Activated naive CD4-positive, alpha-beta T cell treated with anti-CD3 and anti-CD28 coated beads, Interleukin-2, amount 10 ng/mL, durations not matched to agents 7 days and 5 days (primary cell): ENCODE results near the gene EMX1.

Source experiments
- CTCF ChIA-PET: fragments of 350-600 bp; sonication (Branson Sonifier 250); formaldehyde crosslinking; loops from one replicate; lab custom pipeline; 2021; ENCODE audit warnings: antibody characterized with exemption; lab: Charles Lee
- DNase-seq: peaks from one replicate; pipeline ENCODE4 v3.0.0-alpha.2; 2020
- H3K27ac Mint-ChIP-seq: one replicate; pipeline ENCODE4 v1.8.0; 2021; ENCODE audit warnings: mild to moderate bottlenecking, moderate library complexity, mixed read lengths
- H3K27me3 Mint-ChIP-seq: one replicate; pipeline ENCODE4 v1.8.0; 2021; ENCODE audit warnings: mild to moderate bottlenecking, mixed read lengths
- H3K36me3 Mint-ChIP-seq: one replicate; pipeline ENCODE4 v1.8.0; 2021; ENCODE audit warnings: mixed read lengths
- H3K4me1 Mint-ChIP-seq: one replicate; pipeline ENCODE4 v1.8.0; 2021; ENCODE audit warnings: mixed read lengths
- H3K4me3 Mint-ChIP-seq: one replicate; pipeline ENCODE4 v1.8.0; 2021; ENCODE audit warnings: mild to moderate bottlenecking, moderate library complexity, mixed read lengths
- H3K9me3 Mint-ChIP-seq: one replicate; pipeline ENCODE4 v1.8.0; 2021; ENCODE audit warnings: mixed read lengths

Gene EMX1

DNA sequence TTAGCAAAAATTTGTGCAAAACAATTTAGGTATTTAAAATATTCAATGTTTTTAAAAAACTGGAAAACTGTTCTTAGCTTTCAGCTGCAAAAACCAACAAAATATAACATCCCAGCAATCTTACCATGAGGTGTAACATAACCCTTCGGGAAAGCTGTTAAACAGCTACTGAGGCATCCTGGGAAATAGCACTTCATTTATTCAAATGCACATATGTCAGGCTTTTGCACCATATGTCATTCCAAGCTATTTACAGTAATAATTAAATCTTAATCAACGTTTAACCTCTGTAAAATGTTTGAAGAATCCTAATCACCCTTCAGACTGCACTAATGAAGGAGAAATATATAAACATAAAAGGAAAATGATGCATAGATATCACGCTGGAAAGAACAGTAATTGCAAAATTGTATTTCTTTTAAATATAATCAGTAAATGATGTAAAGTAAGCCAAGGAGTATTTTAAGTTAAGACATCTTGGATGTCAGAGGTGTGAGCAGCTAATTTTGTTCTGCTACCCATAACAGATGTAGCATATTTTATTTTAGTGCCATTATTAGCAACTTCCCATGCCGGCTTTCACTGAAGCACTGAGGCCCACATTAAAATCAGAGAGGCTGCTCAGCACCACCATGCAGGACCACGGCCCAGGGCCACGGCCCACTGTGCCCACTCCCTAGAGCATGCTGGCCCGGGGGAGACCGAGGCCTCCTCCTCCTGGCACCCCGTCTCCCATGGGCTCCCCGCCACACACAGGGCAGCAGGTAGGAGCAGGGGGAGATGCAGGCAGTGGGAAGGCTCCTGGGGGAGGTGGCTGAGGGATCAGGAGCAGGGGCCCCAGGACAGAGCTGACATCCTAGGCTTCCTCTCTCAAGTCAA is 30.9 kb downstream of the EMX1 start:
- no peak overlapping the region for H3K27ac Mint-ChIP-seq
- no peaks in the 10 kb centered on the region for H3K9me3 Mint-ChIP-seq
- H3K4me1 Mint-ChIP-seq = peaks cover 10% of the 10 kb centered on the region
- H3K27me3 Mint-ChIP-seq = peaks cover 17% of the 10 kb centered on the region
- no peaks in the 10 kb centered on the region for H3K36me3 Mint-ChIP-seq
- no peak for DNase-seq
- CTCF ChIA-PET = interaction anchor here (2.1 kb wide), 1 partner anchor 55 kb away, joined by 6 read pairs; no protein-coding TSS in a partner anchor
- no peak overlapping the region for H3K4me3 Mint-ChIP-seq

DNA sequence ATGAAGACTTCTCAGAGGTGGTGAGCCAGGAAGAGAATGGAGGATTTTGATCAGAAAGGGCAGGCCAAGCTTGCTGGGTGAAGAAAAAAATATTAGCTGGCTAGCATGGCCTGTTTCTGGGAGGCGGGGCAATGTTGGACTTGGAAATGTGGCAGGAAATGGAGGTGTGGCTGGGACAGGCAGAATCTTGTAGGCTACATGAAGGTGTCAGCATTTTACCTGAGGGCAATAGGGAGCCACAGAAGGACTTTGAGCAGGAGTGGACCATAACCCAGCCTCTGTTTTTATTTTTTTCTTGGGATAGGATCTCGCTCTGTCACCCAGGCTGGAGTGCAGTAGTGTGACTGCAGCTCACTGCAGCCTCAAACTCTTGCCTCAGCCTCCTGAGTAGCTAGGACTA is 31.7 kb downstream of the EMX1 start:
- no peak overlapping the region for H3K4me3 Mint-ChIP-seq
- no peak for DNase-seq
- no peaks in the 10 kb centered on the region for H3K36me3 Mint-ChIP-seq
- no peaks in the 10 kb centered on the region for H3K9me3 Mint-ChIP-seq
- CTCF ChIA-PET = interaction anchor here (1.5 kb wide), 1 partner anchor 25 kb away, joined by 4 read pairs; no protein-coding TSS in a partner anchor
- H3K4me1 Mint-ChIP-seq = peaks cover 19% of the 10 kb centered on the region
- no peak overlapping the region for H3K27ac Mint-ChIP-seq
- peaks cover 17% of the 10 kb centered on the region for H3K27me3 Mint-ChIP-seq

DNA sequence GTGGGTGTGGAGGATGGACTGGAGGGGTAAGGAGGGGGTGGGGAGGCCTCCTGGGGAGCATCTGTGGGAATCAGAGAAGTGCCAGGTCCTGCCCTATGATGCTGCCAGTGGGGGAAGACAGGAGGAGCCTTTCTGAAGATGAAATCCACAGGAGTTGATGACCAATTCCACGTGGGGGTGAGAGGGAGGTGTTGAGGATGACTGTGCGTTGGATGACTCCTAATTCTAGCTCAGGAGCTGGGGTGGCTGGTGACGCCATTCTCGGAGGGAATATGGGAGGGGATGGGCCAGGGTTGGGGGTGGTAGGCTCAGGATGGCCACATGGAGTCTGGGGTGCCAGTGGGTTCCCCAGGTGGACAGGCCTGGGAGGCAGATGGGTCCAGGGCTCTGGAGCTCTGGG is 32.3 kb downstream of the EMX1 start:
- CTCF ChIA-PET = interaction anchor here (1.5 kb wide), 1 partner anchor 25 kb away, joined by 4 read pairs; no protein-coding TSS in a partner anchor
- H3K27ac Mint-ChIP-seq = no peak overlapping the region
- H3K9me3 Mint-ChIP-seq = no peaks in the 10 kb centered on the region
- no peak overlapping the region for H3K4me3 Mint-ChIP-seq
- peaks cover 25% of the 10 kb centered on the region for H3K4me1 Mint-ChIP-seq
- no peak for DNase-seq
- H3K27me3 Mint-ChIP-seq = peaks cover 17% of the 10 kb centered on the region
- no peaks in the 10 kb centered on the region for H3K36me3 Mint-ChIP-seq

DNA sequence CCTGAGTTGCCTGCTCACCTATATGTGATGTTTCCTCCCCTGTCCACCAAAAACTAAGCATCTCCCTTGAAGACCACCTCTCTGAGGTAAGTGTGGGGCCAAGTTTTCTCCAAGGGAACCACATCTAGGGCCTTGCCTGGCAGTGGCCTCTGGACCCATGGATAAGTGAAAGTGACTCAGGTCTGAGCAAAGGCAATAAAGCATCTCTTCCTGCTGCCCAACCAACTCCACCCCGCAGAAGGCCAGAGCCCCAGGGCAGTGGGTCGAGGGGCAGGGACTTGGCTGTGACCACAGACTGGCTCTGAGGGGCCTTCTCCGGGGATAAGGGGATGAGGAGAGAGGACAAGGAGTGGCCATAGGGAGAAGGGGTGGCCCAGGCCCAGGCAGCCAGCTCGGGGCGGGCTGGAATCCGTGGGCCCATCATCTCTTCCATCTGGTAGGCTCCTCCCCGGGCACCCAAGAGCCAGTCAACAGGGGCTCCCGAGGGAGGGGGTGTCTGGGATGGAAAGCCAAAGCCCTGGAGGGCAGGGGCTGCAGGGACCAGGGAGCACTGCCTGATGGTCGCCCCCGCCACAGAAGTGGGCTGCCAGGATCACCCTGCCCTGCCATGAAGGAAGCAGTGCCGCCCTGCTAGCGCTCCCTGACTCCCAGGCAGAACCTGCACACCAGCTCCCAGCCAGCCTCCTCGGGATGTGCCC is 33.4 kb downstream of the EMX1 start:
- no peaks in the 10 kb centered on the region for H3K36me3 Mint-ChIP-seq
- H3K27ac Mint-ChIP-seq = no peak overlapping the region
- no peak overlapping the region for H3K4me3 Mint-ChIP-seq
- peaks cover 17% of the 10 kb centered on the region for H3K27me3 Mint-ChIP-seq
- CTCF ChIA-PET = no interaction called here
- H3K4me1 Mint-ChIP-seq = peaks cover 32% of the 10 kb centered on the region
- H3K9me3 Mint-ChIP-seq = no peaks in the 10 kb centered on the region
- DNase-seq = no peak

DNA sequence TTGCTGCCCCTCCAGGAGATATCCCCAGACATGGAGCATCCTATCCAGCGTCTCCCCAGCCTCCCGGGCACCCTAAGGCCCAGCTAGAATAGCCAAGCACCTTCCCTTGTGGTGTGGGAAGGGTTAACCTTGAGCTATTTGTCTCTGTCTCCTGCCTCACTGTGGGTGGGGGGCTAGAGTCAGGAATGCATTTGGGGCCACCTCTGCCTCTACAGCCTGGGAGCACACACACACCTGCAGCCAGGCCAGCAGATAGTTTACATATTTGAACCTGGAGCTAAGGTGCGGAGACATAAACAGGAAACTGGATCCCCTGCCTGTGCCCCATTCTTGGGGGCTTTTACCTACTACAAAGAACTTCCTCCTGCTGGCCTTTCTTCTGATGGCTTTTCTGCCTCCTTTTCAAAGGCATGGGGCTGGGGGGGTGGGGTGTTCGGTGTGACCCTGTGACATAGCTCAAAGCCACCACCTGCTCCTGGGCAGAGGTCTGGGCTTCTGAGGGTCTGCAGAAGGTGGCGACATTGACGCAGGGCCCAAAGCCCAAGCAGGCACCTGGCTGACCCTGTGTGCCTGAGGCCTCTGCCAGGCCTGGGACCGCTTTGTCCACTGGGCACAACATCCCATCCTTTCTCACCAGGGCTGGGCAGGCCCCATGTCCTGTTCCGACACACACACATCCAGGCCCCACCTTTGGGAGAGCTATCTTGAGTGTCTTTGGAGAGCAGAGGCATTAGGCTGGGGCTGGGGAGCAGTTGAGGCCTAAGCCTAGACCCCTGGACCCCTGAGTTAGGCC is 34.2 kb downstream of the EMX1 start:
- peaks cover 17% of the 10 kb centered on the region for H3K27me3 Mint-ChIP-seq
- DNase-seq = no peak
- no peak overlapping the region for H3K27ac Mint-ChIP-seq
- H3K36me3 Mint-ChIP-seq = no peaks in the 10 kb centered on the region
- CTCF ChIA-PET = interaction anchor here (4.3 kb wide), 1 partner anchor 59 kb away, joined by 20 read pairs; no protein-coding TSS in a partner anchor
- H3K9me3 Mint-ChIP-seq = no peaks in the 10 kb centered on the region
- H3K4me3 Mint-ChIP-seq = no peak overlapping the region
- peaks cover 32% of the 10 kb centered on the region for H3K4me1 Mint-ChIP-seq

DNA sequence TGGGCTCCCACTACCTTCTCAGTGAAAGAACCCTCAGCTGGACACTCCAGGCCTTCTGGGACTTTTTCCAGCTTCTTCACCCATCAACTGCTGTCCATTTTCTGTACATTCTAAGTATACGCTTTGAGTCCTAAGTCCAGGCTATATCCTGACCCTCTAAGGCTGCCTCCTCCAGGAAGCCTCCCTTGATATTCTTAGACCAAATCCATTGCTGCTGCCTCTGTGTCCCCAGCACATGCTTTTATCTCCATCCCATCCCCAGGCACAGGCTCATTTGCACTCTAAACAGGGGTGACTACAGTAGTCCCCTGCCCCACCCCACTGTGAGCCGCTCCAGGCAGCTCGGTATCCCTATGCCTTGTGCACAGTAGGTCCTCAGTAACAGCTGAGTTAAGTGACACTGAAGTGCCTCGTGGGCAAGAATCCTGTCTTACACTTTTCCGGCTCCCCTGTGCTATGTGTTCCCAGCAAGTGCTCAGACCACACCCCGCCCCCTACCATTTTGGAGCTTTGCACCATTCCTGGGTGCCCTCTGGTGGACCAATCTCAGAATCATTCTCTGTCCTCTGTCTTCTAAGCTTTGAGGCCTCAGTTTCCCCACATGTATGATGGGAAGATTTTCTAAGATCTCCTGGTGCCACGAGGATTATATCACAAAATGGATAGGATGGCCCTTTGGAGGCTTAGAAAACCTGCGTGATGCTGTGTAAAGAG is 34.9 kb downstream of the EMX1 start:
- CTCF ChIA-PET = interaction anchor here (1.2 to 4.3 kb wide), 2 partner anchors 57 to 59 kb away, joined by 3 to 20 read pairs; no protein-coding TSS in a partner anchor
- H3K4me3 Mint-ChIP-seq = no peak overlapping the region
- no peaks in the 10 kb centered on the region for H3K9me3 Mint-ChIP-seq
- H3K27me3 Mint-ChIP-seq = peaks cover 12% of the 10 kb centered on the region
- H3K4me1 Mint-ChIP-seq = peaks cover 35% of the 10 kb centered on the region
- no peak for DNase-seq
- H3K27ac Mint-ChIP-seq = no peak overlapping the region
- no peaks in the 10 kb centered on the region for H3K36me3 Mint-ChIP-seq

DNA sequence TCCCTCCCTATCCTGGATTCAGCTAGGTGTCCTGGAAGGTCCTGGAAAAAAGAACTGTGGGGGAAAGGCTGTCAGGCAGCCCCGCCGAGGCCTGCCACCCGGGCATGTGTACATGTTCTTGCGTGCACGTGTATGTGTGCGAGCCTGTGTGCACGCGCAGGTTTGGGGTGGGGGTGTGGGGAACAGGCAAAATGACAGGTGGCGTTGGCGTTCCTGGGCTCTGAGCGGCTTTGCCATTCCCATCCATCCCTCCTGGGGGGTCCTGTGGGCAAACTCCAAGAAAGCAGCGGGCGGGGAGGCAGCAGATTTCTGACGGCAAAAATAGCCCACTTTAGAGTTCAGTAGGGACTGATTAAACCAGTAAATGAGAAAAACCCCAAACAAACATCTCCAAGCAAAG is 35.6 kb downstream of the EMX1 start:
- H3K4me3 Mint-ChIP-seq = peak overlapping the region; percentile 81
- no peaks in the 10 kb centered on the region for H3K9me3 Mint-ChIP-seq
- DNase-seq = no peak
- CTCF ChIA-PET = interaction anchor here (1.2 to 4.3 kb wide), 3 partner anchors 17 to 60 kb away, joined by 3 to 20 read pairs (median 3); no protein-coding TSS in a partner anchor
- H3K36me3 Mint-ChIP-seq = peaks cover 1% of the 10 kb centered on the region
- peaks cover 36% of the 10 kb centered on the region for H3K4me1 Mint-ChIP-seq
- no peak overlapping the region for H3K27ac Mint-ChIP-seq
- H3K27me3 Mint-ChIP-seq = peaks cover 9% of the 10 kb centered on the region

DNA sequence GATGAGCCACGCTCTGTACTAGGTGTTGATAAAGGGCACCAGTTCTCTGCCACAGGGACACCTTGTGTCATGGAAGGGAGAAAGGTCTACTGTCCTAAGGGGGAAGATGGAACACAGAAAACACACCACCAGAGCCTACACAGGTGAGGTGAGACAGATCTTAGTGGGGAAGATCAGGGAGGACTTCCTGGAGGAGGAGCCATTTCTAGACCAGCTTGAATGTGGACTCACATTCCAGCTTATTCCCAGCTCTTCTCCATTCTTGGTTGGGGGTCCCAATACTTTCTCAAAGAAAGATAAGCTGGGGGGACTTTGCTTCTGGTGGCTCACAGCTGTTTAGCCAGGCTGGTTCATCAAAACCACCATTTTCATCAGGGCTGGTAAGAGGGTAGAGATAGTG is 36.2 kb downstream of the EMX1 start:
- peaks cover 9% of the 10 kb centered on the region for H3K27me3 Mint-ChIP-seq
- peaks cover 1% of the 10 kb centered on the region for H3K36me3 Mint-ChIP-seq
- H3K9me3 Mint-ChIP-seq = no peaks in the 10 kb centered on the region
- H3K27ac Mint-ChIP-seq = peak overlapping the region; percentile 95
- H3K4me3 Mint-ChIP-seq = peak overlapping the region; percentile 81
- H3K4me1 Mint-ChIP-seq = peaks cover 40% of the 10 kb centered on the region
- DNase-seq = no peak
- CTCF ChIA-PET = interaction anchor here (0.7 to 4.3 kb wide), 3 partner anchors 16 to 210 kb away, joined by 3 to 20 read pairs (median 3); no protein-coding TSS in a partner anchor

DNA sequence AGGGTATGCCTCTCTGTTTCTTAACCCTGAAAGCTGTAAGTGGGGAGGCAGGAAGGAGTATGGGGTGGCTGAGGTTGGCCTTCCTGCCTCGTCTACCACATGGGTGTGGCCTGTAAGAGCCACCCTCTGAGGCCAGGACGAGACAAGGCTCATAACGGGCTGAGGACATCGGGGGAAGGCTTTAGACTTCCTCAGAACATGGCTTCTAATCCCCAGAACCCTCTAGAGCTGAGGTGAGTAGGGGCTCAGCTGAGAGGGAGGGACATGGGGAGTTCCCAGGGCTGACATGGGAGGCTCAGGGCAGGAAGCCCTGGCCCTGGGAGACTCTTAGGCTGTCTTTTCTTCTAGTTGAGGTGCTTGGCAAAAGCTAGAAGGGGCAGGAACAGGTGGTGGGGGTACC is 36.7 kb downstream of the EMX1 start:
- Mint-ChIP-seq H3K27ac (peak overlapping the region; percentile 95), H3K4me3 (peak overlapping the region; percentile 81), H3K9me3 (no peaks in the 10 kb centered on the region), H3K4me1 (peaks cover 37% of the 10 kb centered on the region), H3K27me3 (peaks cover 6% of the 10 kb centered on the region), H3K36me3 (peaks cover 1% of the 10 kb centered on the region)
- peak; percentile 74 for DNase-seq
- CTCF ChIA-PET = interaction anchor here (0.7 to 4.3 kb wide), 3 partner anchors 16 to 209 kb away, joined by 3 to 20 read pairs (median 3); no protein-coding TSS in a partner anchor

DNA sequence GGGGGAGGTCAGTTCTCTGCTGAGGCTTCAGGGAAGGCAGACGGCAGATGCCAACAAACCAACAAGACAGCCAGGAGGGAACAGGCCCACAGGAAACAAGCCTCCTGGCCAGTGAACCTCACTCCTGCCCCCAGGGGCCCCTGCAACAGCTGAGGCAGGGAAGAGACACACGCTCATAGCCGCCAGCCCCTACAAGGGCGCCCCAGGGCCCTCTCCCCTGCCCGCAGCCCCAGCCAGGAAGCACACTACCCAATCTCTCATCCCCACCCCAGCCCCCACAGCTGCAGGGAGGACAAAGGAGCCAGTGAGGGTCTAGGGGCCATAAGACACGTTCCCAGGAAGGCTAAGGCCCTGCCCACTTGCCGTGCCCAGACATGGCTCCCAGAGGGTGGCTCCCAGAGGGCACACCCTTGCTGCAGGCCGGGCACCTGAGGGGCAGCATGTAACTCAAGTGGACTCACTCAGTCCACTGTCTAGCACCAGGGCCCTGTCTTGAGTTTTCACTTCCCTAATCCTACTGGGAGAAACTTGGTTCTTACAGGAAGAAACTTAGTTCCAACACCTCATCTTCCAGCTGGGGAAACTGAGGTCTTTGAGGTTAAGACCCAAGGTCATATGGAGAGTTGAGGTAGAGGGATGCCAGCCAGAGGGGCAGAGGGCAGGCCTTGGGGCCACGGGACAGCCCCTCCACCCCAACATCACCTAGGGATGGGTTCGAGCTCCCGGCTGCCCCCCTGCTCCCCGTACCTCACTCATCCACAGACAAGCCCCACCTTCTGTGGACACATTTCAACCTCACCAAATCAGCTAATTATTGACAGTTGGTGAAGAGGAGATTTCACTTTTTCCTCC is 37.3 kb downstream of the EMX1 start:
- CTCF ChIA-PET = interaction anchor here (1.0 to 4.3 kb wide), 2 partner anchors 20 to 62 kb away, joined by 3 to 20 read pairs; no protein-coding TSS in a partner anchor
- Mint-ChIP-seq H3K9me3 (no peaks in the 10 kb centered on the region), H3K36me3 (peaks cover 1% of the 10 kb centered on the region), H3K4me1 (peaks cover 37% of the 10 kb centered on the region), H3K4me3 (peak overlapping the region; percentile 81), H3K27ac (peak overlapping the region; percentile 95), H3K27me3 (peaks cover 4% of the 10 kb centered on the region)
- DNase-seq = no peak

DNA sequence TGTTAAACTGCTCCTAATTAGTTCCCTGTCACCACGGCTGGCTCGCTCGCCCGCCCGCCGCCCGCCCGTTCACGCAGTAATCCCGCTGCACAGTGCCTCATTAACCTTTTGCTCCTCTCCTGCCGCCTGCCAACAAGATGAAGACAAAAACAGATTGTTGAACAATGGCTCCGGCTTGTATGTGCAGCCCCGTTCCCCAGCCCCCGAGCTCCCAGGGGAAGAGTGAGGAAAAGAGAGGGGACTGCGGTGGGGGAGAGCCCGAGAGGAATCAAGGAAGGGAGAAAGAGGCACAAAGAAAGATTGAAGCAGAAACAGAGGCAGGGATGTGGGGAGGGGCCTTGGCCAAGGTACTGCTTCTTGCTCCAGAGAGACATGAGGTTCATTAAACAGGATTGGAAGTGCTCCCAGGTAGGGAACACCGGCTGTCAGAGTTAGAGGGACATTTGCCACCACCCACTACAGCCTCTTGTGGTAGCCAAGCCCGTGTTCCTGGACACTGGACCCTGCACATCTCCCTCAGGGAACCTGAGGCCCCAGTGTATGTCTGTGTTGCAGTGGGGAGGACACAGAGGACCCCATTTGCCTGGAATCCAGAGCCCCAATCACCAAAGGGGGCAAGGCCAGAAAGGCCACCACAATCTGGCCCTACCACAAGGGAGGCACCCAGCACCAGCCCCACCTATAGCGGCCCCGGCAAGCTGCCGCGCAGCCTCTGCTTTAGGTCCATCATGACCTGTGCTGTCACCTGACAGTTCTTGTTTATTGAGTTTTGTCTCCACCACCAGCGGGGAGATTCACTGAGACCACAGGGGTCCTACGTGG is 38.1 kb downstream of the EMX1 start:
- CTCF ChIA-PET = interaction anchor here (1.0 to 4.3 kb wide), 2 partner anchors 19 to 63 kb away, joined by 3 to 20 read pairs; no protein-coding TSS in a partner anchor
- peaks cover 37% of the 10 kb centered on the region for H3K4me1 Mint-ChIP-seq
- no peak for DNase-seq
- H3K27me3 Mint-ChIP-seq = no peaks in the 10 kb centered on the region
- H3K4me3 Mint-ChIP-seq = peak overlapping the region; percentile 81
- peaks cover 1% of the 10 kb centered on the region for H3K36me3 Mint-ChIP-seq
- no peaks in the 10 kb centered on the region for H3K9me3 Mint-ChIP-seq
- H3K27ac Mint-ChIP-seq = peak overlapping the region; percentile 33

DNA sequence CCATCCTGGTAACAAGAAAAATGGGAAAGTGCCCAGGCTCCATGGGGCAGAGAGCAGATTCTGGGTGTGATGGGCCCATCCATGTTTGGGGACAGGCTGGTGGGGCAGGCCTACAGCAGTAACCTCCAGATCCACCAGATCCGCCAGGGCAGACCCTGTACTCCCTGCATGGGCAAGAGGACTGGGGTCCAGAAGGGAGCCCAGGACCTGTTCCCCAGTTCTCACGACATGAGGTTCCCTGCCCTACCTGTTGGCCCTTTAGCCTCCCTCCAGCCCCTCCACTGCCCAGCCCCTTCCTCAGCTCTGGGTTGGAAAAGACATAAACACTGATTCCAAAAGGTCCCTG is 38.7 kb downstream of the EMX1 start:
- H3K4me3 Mint-ChIP-seq = no peak overlapping the region
- CTCF ChIA-PET = no interaction called here
- no peaks in the 10 kb centered on the region for H3K9me3 Mint-ChIP-seq

More for the DNA sequence above, 38.7 kb downstream of the EMX1 start:
- Mint-ChIP-seq H3K4me1 (peaks cover 37% of the 10 kb centered on the region), H3K27me3 (no peaks in the 10 kb centered on the region), H3K27ac (no peak overlapping the region), H3K36me3 (peaks cover 1% of the 10 kb centered on the region)
- DNase-seq = no peak
